HUDEP-2 (cell line): ENCODE measurements around the gene NAA40.
"Not testable (repeated sequence)": the region's sequence is repeated elsewhere in the genome, so short reads cannot be mapped to it uniquely, and the experiment has no call there.

Experiments used
- DNase-seq, 76 experiments: peaks; one replicate each; lab custom pipeline; 2025; ENCODE audit not compliant: unreplicated experiment in 76 of 76; lab: John Stamatoyannopoulos, UW

NAA40 gene

DNA sequence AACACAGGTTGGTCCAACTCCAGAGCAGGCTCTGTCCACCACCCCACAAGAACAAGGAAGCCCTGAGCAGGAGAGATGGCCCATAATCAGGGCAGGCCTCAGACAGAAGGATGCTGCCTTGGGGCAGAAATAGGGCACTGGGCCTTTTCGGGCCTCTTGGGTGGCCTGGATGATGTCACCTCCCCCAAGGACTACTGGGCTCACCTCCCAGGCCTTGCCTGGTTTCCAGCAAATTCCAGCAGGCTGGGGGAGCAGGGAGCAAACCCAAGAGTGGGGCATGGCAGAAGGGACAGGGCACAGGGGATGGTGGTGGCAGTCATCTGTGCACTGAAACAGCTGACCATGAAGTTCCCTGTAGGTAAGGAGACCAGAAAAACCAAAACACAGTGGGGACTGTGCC is 5.3 kb upstream of the NAA40 start:
- no peak for DNase-seq

DNA sequence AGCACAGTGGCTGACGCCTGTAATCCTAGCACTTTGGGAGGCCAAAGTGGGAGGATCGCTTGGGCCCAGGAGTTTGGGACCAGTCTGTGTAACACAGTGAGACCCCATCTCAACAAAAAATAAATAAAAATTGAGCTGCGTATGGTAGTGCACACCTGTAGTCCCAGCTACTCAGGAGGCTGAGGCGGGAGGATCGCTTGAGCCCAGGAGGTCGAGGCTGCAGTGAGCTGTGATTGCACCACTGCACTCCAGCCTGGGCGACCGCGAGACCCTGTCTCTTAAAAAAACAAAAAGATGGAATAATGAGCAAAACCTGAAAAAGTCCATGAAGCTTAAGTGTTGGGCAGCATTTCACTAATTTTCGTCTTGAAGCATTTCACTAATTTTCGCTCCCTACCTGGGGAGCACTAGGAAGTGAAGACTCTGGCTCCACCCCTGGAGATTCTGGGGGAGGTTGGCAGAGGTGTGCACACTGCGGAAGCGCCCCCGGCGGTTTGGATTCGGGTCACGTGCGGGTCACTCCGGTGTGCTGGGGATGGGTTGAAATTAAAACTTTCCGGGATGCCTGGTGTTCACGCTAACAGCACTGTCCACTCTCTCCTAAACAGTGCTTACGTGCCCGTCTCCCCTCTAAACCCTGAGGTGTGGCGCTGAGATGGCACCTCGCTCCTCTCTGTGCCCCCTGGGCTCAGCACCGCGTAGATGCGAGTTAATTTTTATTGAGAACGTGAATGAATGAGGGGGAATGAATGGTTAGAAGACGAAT is 906 bp upstream of the NAA40 start:
- DNase-seq: peak in 30 of 76 experiments; percentile 12 to 61 (median 28)

DNA sequence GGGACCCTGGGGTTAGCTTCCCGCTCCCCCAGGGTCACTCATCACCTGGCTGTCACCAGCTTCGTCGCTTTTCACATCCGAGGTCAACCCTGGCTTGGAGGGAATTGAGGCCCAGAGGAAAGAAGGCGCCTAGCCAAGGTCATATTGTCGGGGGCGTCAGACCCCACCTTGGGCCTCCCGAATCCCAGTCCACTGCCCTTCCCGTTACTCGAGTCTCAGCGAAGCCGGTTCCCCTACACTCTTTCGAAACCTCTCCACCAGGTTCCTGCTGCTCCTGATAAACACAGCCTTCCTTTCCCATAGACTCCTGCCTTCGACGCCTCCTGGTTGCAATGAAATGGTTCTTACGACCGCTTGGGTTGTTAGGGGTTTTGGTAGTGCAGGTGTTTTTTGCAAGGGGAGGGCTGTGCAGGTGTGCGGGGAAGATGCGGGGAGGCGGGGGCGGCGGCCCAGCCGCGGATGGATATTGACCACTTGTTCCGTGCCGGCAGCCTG is 642 bp downstream of the NAA40 start:
- DNase-seq: no peak

DNA sequence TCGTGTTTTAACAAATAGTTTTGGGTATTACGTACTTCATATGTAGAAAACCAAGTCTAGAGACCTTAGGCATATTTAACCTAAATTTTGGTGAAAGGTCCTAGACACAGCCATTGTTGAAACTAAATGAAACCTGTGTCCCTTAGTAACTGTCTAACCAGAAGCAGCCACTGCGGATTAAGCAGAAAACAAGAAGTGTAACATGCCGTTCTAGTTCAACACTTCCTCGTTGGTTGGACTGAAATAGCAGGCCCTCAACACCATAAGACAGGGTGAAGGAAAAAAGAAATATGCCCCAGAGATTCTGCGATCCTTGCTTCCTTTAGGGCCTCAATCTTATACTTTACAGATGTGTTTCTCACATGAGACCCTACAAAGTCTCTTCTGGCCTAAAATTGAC is 2.0 kb downstream of the NAA40 start:
- DNase-seq: no peak

DNA sequence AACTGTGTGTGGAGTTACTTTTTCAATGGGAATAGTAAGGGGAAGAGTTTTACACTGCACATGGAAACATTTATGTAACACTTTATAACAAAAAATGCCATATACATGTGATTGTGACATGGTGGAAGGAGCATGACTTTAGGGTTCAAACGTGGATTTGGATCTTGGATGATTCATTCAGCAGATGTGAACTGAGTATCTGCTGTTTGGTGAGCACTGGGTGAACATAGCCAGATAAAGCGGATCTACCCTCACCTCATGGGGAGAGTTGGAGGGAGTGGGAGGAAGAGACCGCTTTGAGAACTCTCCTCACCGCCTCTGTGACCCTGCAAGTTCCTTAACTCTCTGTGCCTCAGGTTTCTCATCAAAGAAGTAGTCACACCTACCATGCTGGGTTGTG is 3.1 kb downstream of the NAA40 start:
- no peak for DNase-seq

DNA sequence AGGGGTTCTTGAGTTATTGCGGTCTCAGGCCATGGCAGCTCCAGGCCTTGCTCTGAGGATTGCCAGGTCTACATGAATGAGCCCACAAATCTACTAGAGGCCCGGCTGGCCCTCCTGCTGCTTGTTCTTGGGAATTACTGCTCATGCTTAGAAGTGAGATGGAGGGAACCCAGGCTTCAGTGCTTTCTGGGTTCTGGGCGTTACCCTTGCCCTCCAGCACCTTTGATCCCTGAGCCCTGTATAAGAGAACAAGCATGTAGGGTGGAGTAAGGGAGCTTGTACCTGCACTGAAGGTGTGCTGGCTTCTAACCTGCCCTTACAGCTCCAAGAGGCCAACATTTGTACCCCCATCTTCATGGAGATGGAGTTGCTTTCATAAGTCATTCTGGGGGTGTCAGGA is 4.0 kb downstream of the NAA40 start:
- DNase-seq: no peak

DNA sequence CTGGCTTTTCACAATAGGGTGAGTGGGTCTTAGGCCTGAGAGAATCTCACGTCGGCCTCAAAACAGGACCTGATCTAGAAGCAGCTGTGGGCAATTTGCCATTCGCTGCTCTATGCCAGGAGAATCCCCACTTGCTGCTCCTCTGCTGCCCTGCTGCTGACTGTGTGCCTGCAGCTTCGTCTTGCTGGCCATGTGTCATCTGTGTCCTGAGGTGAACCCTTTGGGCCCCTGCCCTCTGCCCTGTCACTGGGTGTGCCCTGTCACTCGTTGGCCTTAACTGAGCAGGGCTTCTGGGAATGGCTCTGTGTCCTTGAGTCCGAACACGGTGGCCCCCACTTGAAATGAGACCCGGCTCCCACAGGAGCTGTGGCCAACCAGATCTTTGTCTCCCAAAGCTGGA is 6.2 kb downstream of the NAA40 start:
- peak in 55 of 76 experiments; percentile 14 to 75 (median 44) for DNase-seq

DNA sequence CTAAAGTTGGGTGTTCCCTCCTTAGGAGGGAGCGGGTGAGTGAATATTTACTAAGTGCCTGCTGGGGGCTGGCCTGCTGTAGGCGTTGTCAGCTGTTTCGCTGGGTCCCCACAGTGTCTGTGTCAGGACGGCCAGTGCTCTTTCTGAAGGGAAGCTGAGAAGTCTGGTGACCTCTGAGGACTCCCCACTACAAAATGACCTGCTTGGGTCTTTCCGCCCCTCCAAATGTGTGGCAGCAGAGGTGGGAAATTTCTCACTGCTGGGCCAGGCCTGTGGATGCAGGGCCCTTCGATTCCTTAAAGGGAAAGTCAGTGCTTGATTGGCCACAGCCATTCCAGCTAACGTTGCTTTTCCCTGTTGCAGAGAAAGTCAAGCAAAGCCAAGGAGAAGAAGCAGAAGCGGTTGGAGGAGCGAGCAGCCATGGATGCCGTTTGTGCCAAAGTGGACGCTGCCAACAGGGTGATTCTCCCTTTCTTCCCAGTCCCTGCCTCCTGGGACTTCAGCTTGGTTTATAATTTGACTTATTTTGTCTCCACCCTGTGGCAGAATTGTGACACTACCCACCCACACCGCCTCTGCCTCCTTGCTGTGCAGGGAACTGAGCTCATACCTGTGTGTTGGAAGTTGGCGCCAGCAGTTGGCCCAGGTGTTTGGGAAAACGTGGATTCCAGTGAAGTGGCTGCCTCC is 6.8 kb downstream of the NAA40 start:
- peak in 53 of 76 experiments; percentile 7 to 69 (median 36) for DNase-seq

DNA sequence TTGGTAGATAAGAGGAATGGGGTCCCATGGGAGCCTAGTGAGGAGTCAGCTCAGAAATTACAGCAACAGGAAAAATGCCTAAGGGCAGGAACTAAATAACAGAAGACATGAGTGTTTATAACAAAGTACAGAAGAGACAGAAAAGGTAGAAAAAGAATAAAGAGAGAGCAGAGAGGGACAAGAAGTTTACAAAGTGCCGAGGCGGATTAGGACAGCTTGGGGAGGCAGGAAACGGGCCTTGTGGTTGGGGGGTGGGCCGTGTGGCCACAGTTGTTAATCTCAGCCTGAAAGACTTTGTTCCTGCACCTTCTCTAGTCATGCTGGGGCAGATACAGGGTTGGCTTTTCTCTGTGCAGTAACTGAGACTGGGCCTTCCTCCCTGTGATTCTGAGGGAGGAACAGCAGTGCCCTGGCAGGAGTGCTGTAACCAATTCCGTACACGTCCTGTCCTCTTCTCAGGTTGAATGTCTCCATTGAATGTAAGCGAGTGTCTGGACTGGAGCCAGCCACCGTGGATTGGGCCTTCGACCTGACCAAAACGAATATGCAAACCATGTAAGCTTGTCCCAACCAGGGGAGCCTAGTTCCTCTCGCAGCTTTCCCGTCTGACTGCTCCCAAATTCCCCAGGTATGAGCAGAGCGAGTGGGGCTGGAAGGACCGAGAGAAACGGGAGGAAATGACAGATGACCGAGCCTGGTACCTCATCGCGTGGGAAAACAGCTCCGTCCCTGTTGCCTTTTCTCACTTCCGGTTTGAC is 13.2 kb downstream of the NAA40 start:
- no peak for DNase-seq

DNA sequence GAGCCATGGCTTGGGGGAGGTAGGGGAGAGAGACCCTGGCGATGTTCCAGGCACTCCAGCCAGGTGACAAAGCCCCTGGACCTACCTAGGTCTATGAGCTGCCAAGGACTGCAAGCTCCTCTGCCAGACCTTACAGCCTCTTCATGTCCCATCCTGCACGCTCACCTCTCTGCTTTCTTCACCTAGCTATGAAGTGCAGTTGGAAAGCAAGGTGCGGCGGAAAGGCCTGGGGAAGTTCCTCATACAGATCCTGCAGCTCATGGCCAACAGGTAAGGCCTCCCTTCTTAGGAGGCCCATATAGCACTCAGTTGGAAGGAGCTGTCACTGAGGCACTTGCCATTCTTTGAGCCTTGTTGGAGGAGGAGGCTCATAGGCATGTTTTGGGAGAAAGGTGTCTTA is 13.8 kb downstream of the NAA40 start:
- no peak for DNase-seq

DNA sequence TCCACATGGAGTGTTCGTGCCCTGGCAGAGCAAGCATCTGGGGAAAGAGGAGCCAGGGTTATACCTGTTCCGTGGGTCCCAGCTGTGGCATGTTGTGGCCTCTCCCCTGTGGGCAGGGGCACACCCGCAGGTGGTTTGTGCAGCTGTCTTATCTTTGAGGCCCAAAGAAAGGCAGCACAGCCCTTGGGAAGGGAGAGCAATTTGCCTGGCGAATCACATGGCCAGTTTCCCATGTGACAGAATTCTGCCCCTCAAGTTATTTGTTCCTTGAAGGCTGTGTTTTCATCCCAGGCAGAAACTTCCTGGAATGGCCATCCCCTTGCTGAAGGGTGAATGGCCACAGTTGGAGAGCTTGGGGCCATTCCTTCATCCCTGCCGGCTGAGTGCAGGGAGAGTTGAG is 19.2 kb downstream of the NAA40 start:
- DNase-seq: peak in 43 of 76 experiments; percentile 10 to 57 (median 23)

DNA sequence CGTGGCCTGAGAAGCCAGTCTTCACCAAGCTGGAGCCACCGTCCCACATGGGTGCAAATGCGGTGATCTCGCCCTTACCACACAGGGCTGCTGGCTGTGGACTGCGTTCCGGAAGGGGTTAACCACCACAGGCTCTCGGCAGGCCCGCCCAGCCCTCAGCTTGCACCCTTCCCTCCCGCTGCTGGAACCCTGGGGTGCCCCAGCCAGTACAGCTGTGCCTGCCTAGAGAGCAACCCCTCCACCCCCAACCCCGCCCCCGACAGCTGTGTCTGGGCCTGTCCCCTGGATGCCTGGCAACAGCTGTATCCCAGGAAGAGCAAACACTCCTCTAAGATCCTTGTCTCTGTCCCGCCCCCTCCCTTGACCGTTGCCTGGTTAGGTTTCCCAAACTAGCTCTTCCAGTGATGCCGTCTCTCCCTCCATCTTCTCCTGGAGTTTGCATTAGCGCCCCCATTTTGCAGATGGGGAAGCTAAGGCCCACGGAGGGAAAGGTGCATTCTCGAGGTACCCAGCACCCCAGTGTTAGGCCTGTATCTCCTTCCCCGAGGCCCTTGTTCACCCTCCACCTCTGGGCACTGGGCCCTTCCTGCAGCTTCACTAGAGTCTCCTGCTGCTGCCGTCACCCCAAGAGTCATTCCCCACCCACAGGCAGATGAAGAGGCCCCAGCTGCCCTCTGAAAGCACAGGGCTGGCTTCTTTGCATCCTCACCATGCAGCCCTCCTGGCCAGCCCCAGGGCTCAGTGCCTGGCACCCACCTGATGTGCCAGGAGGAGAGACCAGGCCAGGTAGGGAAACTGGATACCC is 23.0 kb downstream of the NAA40 start:
- no peak for DNase-seq

DNA sequence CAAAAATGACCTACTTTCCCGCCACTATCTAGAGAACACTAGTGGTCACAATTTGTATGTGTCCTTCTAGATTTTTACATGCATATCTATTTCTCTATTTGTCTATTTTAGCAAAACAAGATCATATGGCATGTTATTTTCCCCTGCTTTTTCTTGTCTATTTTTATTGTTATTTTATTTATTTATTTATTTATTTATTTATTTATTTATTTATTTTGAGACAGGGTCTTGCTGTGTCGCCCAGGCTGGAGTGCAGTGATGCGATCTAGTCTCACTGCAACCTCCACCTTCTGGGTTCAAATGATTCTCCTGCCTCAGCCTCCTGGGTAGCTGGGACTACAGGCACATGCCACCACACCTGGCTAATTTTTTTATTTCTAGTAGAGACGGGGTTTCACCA is 25.1 kb downstream of the NAA40 start:
- DNase-seq: not testable (repeated sequence)

DNA sequence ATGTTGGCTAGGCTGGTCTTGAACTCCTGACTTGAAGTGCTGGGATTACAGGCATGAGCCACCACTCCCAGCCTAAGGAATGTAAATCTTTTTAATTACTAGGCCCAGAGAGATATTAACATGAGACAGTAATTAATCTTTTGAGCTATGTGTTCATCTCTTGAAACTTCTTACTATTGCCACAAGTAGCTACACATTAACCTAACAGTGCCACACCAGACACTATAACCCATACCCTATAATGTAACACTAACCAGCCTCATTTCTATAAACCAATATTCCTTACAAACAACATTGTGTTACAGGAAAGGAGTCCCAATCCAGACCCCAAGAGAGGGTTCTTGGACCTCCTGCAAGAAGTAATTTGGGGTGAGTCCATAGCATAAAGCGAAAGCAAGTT is 27.6 kb downstream of the NAA40 start:
- no peak for DNase-seq

DNA sequence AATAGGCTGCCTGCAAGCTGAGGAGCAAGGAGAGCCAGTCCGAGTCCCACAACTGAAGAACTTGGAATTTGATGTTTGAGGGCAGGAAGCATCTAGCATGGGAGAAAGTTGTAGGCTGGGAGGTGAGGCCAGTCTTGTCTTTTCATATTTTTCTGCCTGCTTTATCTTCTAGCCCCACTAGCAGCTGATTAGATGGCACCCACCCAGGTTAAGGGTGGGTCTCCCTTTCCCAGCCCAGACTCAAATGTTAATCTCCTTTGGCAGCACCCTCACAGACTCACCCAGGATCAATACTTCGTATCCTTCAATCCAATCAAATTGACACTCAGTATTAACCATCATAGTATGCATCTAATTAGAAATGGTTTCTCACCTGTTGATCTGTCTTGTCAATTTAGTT is 30.7 kb downstream of the NAA40 start:
- peak in 55 of 76 experiments; percentile 9 to 72 (median 44) for DNase-seq

DNA sequence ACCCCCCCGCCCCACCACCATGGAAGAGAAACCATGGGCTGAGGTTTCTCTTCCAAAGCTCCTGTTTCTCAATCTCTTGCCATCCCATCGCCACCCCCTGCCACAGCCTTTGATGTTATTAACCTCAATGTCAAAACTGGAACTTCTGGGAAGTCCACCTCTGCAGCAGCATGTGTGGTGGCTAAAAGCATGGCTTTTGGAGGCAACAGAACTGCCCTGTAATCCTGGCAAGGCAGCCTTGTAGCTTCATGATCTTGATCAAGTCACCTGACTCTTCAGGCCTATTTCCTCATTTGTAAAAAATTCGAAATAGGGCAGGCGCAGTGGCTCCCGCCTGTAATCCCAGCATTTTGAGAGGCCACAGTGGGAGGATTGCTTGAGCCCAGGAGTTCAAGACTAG is 32.1 kb downstream of the NAA40 start:
- DNase-seq: peak in 11 of 76 experiments; percentile 8 to 31 (median 12)

DNA sequence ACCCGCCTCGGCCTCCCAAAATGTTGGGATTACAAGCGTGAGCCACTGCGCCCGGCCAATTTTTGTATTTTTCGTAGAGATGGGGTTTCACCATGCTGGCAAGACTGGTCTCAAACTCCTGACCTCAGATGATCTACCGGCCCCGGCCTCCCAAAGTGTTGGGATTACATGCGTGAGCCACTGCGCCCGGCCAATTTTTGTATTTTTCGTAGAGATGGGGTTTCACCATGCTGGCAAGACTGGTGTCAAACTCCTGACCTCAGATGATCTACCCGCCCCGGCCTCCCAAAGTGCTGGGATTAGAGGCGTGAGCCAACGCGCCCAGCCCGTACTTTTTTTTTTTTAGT is 35.1 kb downstream of the NAA40 start:
- DNase-seq: not testable (repeated sequence)

DNA sequence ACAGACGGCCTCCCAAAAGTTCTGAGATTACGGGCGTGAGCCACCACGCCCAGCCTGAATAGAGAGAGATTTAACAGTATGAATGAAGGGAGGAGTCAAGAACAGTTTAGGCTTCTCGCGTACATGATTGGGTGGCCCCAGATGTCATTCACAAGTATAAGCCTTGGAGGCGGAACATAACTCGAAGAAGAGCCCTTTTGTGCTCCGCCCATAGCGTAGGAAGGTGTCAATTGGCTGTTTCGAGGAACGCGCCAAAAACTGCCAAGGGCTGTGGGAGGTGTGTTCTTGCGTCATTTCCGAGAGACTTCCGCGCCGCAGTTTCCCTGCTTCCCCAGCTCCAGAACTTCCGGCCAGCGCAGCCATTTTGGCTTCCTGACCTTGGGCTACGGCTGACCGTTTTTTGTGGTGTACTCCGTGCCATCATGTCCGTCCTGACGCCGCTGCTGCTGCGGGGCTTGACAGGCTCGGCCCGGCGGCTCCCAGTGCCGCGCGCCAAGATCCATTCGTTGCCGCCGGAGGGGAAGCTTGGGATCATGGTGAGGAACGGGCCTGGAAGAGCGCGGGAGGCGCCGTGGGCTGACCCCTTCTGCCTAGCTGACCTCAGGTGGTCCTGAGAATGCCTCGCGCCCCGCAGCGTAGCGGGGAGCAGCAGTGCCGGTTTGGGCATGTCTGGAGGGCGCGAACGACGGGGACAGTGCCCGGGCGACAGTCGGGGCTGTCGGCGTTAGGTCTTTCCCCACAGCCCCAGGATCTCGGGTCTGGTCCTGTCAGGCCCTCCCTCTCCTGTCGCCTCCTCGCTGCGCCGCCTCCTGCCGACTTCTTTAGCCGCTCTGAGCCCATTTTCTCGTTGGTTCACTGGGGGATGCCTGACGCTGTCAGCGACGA is 35.7 kb downstream of the NAA40 start, which contains the start of gene COX8A:
Gene COX8A (plus strand): TSS at position 362 of the 885 bp plus-strand sequence. CDS start 61 bp downstream, at position 423.
- DNase-seq: peak in 75 of 76 experiments; percentile 64 to 100 (median 98)

DNA sequence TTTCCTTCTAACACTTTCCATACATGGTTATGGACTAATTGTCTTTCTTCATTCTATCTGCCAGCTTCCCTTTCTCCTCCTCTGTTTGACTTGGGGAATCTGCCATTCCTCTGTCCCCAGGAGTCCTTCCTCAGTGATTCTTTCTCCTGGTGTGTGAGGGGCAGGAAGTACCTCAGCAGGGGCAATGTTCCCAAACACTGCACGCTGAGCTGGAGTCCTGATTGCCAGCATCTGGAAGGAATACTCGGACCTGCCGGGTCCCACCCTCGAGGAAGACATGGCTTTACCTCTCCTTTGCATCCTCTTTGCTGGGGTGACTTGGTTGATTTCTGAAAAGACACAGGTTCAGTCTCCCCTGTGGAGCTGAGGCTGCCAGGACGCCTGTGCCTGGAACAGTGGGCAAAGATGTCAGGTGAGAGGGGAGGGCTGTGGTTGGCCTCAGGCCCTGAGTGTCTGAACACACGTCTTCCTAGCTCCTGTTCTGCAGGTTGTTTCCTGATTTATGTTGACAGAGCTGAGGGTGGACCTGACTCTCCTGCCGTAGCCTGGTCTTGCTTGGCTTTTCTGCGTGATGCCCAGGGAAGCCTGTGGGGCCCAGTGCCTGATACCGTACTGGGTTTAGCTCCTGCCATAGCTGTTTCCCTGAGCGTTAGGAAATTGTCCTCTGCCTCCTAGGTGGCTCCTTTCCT is 39.9 kb downstream of the NAA40 start:
- DNase-seq: no peak
